ENCODE results near the gene PRIM2. TPM values are rescaled to one million over a fixed set of nuclear protein-coding genes. Genes with fewer than 3 reads are reported as not detected.

PRIM2 gene
- total RNA-seq, 1 experiment from 2014 or later = 44.0 TPM

- ATAC-seq (no peak), DNase-seq (ENCODE audit: low read depth, low spot score) (no peak)
- TF ChIP-seq CBX3 (IDR thresholded peaks at IDR 0.05; ENCODE audit: low read depth) (no peak), SP1 (IDR thresholded peaks at IDR 0.05; ENCODE audit: low read depth) (no peak), YY1 (IDR thresholded peaks at IDR 0.05; ENCODE audit: extremely low read depth, insufficient replicate concordance, low read depth, low read length) (no peak), TCF7L2 (IDR thresholded peaks at IDR 0.05; ENCODE audit: borderline replicate concordance, extremely low read depth, insufficient read depth, insufficient read length) (no peak), MAX (IDR thresholded peaks at IDR 0.05) (no peak), ZNF274 (IDR thresholded peaks at IDR 0.05; ENCODE audit: low read depth, low read length) (no peak), POLR2AphosphoS5 (IDR thresholded peaks at IDR 0.05; ENCODE audit: low read depth, low read length) (no peak), REST (IDR thresholded peaks at IDR 0.05; ENCODE audit: low read depth) (no peak), EGR1 (IDR thresholded peaks at IDR 0.05; ENCODE audit: low read depth) (no peak), POLR2A (IDR thresholded peaks at IDR 0.05; ENCODE audit: borderline replicate concordance, extremely low read depth, insufficient read depth, insufficient read length) (no peak), ELF1 (IDR thresholded peaks at IDR 0.05; ENCODE audit: borderline replicate concordance, low read depth) (no peak), ZFX (IDR thresholded peaks at IDR 0.05) (no peak), EZH2phosphoT487 (IDR thresholded peaks at IDR 0.05; ENCODE audit: borderline replicate concordance) (no peak)
- TF ChIP-seq, protein P1, sequence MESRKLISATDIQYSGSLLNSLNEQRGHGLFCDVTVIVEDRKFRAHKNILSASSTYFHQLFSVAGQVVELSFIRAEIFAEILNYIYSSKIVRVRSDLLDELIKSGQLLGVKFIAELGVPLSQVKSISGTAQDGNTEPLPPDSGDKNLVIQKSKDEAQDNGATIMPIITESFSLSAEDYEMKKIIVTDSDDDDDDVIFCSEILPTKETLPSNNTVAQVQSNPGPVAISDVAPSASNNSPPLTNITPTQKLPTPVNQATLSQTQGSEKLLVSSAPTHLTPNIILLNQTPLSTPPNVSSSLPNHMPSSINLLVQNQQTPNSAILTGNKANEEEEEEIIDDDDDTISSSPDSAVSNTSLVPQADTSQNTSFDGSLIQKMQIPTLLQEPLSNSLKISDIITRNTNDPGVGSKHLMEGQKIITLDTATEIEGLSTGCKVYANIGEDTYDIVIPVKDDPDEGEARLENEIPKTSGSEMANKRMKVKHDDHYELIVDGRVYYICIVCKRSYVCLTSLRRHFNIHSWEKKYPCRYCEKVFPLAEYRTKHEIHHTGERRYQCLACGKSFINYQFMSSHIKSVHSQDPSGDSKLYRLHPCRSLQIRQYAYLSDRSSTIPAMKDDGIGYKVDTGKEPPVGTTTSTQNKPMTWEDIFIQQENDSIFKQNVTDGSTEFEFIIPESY (IDR thresholded peaks at IDR 0.05; ENCODE audit: extremely low read depth, insufficient replicate concordance, low read length) = no peak
- ChIA-PET CTCF (interaction anchor here (0.9 kb wide), 1 partner anchor 376 kb away, joined by 4 read pairs; no protein-coding TSS in a partner anchor), RAD21 (ENCODE audit: low non-redundant PET in 1 of 2, low total read pairs in 2 of 2, uncharacterized antibody in 2 of 2, unreplicated experiment in 2 of 2) (no interaction called here), POLR2A (no interaction called here)
- H3K9ac ChIP-seq (ENCODE audit: low read length) = no peak overlapping the region
- H3K79me2 ChIP-seq (ENCODE audit: insufficient read depth, low read length) = no peaks in the 10 kb centered on the region
- no TSS peak for BruUV-seq (replicated peaks)
- no peak overlapping the region for H3K4me3 ChIP-seq (replicated peaks in 1 of 2; ENCODE audit: low read depth in 1 of 2, low read length in 2 of 2)
- no peaks in the 10 kb centered on the region for H3K9me3 ChIP-seq (ENCODE audit: control insufficient read depth in 1 of 2, insufficient read depth in 1 of 2, low read depth in 1 of 2, low read length in 2 of 2)
- H2AFZ ChIP-seq (ENCODE audit: low read depth, low read length, poor library complexity, severe bottlenecking) = no peak overlapping the region
- no peak overlapping the region for H3K27ac ChIP-seq (ENCODE audit: low read depth, low read length)
- H4K20me1 ChIP-seq (ENCODE audit: insufficient read depth) = no peaks in the 10 kb centered on the region
- no peak overlapping the region for H3K4me2 ChIP-seq (ENCODE audit: low read length)
- H3K4me1 ChIP-seq (ENCODE audit: control insufficient read depth in 1 of 2, insufficient read depth in 2 of 2, low read length in 2 of 2) = peaks cover 0 to 8% of the 10 kb centered on the region in 2 experiments; a peak in 1 of 4 replicates
- H3K27me3 ChIP-seq (ENCODE audit: insufficient read depth, low read length) = no peaks in the 10 kb centered on the region
- H3K36me3 ChIP-seq (ENCODE audit: control insufficient read depth in 1 of 2, insufficient read depth in 2 of 2, low read length in 2 of 2) = no peaks in the 10 kb centered on the region
- H3K9me2 ChIP-seq (ENCODE audit: insufficient read depth) = no peaks in the 10 kb centered on the region
- intact Hi-C loops (cut with micrococcal nuclease) = no loop called here
Measured at GRCh38 chr6:57278570-57278969, 38.9 kb upstream of the PRIM2 start.

Data from HCT116 (cell line).